ENCODE data around the gene DNAI7.

Gene DNAI7

GRCh38 chr12:25195056-25195971 lies at the start of gene DNAI7, which contains the start of gene ETFRF1:
DNAI7 (minus strand) TSS chr12:25195160; CDS start chr12:25195078, 82 bp downstream.
ETFRF1 (plus strand) TSS chr12:25195237; CDS start chr12:25203957, 8,720 bp downstream.
- peak; percentile 98 to 99 for DNase-seq

GRCh38 chr12:25243680-25243990 lies 48.7 kb upstream of the DNAI7 start:
- no peak for DNase-seq

GRCh38 chr12:25242981-25243679 lies 48.2 kb upstream of the DNAI7 start:
- DNase-seq, result no peak

GRCh38 chr12:25241167-25242020 lies 46.4 kb upstream of the DNAI7 start:
- DNase-seq, result no peak

- no peak for DNase-seq
Observed at GRCh38 chr12:25236626-25237025, 41.7 kb upstream of the DNAI7 start.

GRCh38 chr12:25236190-25236589 lies 41.2 kb upstream of the DNAI7 start:
- DNase-seq, result no peak

GRCh38 chr12:25213338-25213737 lies 18.4 kb upstream of the DNAI7 start:
- no peak for DNase-seq

- no peak for DNase-seq
Observed at GRCh38 chr12:25208554-25208953, 13.6 kb upstream of the DNAI7 start.

GRCh38 chr12:25207846-25208245 lies 12.9 kb upstream of the DNAI7 start:
- DNase-seq, result no peak

- no peak for DNase-seq
Observed at GRCh38 chr12:25207411-25207810, 12.5 kb upstream of the DNAI7 start.

GRCh38 chr12:25202137-25202536 lies 7.2 kb upstream of the DNAI7 start:
- no peak for DNase-seq

- no peak for DNase-seq
Observed at GRCh38 chr12:25200703-25201102, 5.7 kb upstream of the DNAI7 start.

- DNase-seq, result no peak
Observed at GRCh38 chr12:25197608-25198007, 2.6 kb upstream of the DNAI7 start.

GRCh38 chr12:25194722-25195055 lies 271 bp downstream of the DNAI7 start:
- DNase-seq, result no peak

GRCh38 chr12:25194214-25194613 lies 746 bp downstream of the DNAI7 start:
- DNase-seq, result no peak

- no peak for DNase-seq
Observed at GRCh38 chr12:25190793-25191192, 4.2 kb downstream of the DNAI7 start.

GRCh38 chr12:25189656-25190055 lies 5.3 kb downstream of the DNAI7 start:
- no peak for DNase-seq

GRCh38 chr12:25187781-25188180 lies 7.2 kb downstream of the DNAI7 start:
- DNase-seq, result no peak

GRCh38 chr12:25186788-25187402 lies 8.1 kb downstream of the DNAI7 start:
- DNase-seq, result no peak

- DNase-seq, result no peak
Observed at GRCh38 chr12:25186038-25186787, 8.7 kb downstream of the DNAI7 start.

- no peak for DNase-seq
Observed at GRCh38 chr12:25184132-25184531, 10.8 kb downstream of the DNAI7 start.

GRCh38 chr12:25182765-25183164 lies 12.2 kb downstream of the DNAI7 start:
- DNase-seq, result no peak
